Measurements from ENCODE around the gene TPO.
"Not testable (repeated sequence)": the region's sequence is repeated elsewhere in the genome, so short reads cannot be mapped to it uniquely, and the experiment has no call there.

TPO gene

DNA sequence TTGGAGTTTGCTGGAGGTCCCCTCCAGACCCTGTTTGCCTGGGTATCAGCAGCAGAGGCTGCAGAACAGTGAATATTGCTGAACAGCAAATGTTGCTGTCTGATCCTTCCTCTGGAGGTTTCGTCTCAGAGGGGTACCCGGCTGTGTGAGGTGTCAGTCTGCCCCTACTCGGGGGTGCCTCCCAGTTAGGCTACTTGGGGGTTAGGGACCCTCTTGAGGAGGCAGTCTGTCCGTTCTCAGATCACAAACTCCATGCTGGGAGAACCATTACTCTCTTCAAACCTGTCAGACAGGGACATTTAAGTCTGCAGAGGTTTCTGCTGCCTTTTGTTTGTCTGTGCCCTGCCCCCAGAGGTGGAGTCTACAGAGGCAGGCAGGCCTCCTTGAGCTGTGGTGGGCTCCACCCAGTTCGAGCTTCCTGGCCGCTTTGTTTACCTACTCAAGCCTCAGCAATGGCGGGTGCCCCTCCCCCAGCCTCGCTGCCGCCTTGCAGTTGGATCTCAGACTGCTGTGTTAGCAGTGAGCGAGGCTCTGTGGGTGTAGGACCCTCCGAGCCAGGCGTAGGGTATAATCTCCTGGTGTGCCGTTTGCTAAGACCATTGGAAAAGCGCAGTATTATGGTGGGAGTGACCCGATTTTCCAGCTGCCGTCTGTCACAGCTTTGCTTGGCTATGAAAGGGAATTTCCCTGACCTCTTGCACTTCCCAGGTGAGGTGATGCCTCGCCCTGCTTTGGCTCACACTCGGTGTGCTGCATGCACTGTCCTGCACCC is 25.1 kb upstream of the TPO start:
- H3K36me3 ChIP-seq (ENCODE audit: control insufficient read depth, insufficient read depth, low read length); H3K4me3 ChIP-seq (ENCODE audit: low read length): not testable (repeated sequence)

DNA sequence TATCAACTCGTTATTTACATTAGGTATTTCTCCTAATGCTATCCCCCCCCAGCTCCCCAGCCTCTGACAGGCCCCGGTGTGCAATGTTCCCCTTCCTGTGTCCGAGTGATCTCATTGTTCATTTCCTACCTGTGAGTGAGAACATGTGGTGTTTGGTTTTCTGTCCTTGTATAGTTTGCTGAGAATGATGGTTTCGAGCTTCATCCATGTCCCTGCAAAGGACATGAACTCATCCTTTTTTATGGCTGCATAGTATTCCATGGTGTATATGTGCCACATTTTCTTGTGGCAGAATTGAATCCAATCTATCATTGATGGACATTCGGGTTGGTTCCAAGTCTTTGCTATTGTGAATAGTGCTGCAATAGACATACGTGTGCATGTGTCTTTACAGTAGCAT is 23.1 kb upstream of the TPO start:
- H3K36me3 ChIP-seq (ENCODE audit: control insufficient read depth, insufficient read depth, low read length); H3K4me1 ChIP-seq (ENCODE audit: control insufficient read depth, insufficient read depth, low read length); H3K9ac ChIP-seq (ENCODE audit: low read length); H3K27me3 ChIP-seq (ENCODE audit: control insufficient read depth, insufficient read depth, low read length); H3K9me3 ChIP-seq (ENCODE audit: control insufficient read depth, low read length); H3K4me3 ChIP-seq (ENCODE audit: low read length): not testable (repeated sequence)

More for the DNA sequence above, 25.1 kb upstream of the TPO start:
- H3K9me3 ChIP-seq (ENCODE audit: control insufficient read depth, low read length); H3K9ac ChIP-seq (ENCODE audit: low read length); H3K4me1 ChIP-seq (ENCODE audit: control insufficient read depth, insufficient read depth, low read length); H3K27me3 ChIP-seq (ENCODE audit: control insufficient read depth, insufficient read depth, low read length): not testable (repeated sequence)

DNA sequence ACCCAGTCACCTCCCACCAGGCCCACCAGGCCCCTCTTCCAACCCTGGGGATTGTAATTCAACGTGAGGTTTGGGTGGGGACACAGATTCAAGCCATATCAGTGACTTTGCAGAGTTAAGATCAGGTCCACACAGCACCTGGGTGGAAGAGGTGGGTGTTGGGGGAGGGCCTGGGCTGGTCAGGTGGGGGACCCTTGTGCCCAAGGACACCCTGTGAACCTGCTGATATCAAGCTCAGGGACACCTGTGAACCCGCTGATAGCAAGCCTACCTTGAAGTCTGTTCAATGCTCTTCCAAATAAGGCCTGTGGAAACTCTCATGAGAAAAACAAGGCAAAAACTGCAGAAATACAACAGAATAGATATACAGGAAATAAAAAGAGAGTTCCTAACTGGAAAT is 19.9 kb upstream of the TPO start:
- Histone ChIP-seq H3K9me3 (ENCODE audit: control insufficient read depth, low read length) (no peaks in the 10 kb centered on the region), H3K4me1 (ENCODE audit: control insufficient read depth, insufficient read depth, low read length) (no peaks in the 10 kb centered on the region), H3K4me3 (ENCODE audit: low read length) (no peak overlapping the region), H3K27me3 (ENCODE audit: control insufficient read depth, insufficient read depth, low read length) (no peaks in the 10 kb centered on the region), H3K36me3 (ENCODE audit: control insufficient read depth, insufficient read depth, low read length) (no peaks in the 10 kb centered on the region), H3K9ac (ENCODE audit: low read length) (no peak overlapping the region)

DNA sequence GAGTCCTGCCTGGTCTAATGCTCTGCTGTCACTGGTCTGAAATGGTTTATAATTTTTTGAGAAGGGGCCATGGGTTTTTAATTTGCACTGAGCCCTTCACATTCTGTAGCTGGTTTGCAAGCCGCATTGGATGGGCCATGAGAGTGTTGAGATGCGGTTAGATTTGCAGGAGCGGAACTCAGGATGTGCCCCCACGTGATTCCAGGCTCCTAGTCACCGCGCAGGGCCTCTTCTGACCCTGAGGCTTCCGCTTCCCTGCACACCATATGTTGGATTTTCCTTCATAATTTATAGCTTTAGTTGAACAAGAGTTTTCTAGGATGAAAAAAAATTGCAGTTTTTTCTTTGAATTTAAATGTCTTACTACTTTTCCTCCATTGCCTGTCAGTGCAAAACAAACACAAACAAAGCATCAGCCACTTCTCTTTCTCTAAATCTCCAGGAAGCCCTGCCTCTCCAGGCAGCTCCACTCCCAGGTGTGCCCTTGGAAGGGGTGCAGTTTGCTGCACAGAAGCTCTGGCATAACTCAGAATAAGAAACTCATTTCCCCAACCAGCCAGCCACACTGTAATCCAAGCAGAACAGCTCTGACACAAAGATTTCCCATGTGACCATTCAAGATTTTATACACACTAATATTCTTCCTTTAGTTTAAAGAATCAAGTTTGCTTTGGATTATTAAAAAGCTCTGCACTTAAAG is 18.4 kb upstream of the TPO start:
- no peak overlapping the region for H3K9ac ChIP-seq (ENCODE audit: low read length)
- no peak overlapping the region for H3K4me3 ChIP-seq (ENCODE audit: low read length)
- H3K9me3 ChIP-seq (ENCODE audit: control insufficient read depth, low read length): no peaks in the 10 kb centered on the region
- no peaks in the 10 kb centered on the region for H3K36me3 ChIP-seq (ENCODE audit: control insufficient read depth, insufficient read depth, low read length)
- no peaks in the 10 kb centered on the region for H3K4me1 ChIP-seq (ENCODE audit: control insufficient read depth, insufficient read depth, low read length)
- H3K27me3 ChIP-seq (ENCODE audit: control insufficient read depth, insufficient read depth, low read length): no peaks in the 10 kb centered on the region

DNA sequence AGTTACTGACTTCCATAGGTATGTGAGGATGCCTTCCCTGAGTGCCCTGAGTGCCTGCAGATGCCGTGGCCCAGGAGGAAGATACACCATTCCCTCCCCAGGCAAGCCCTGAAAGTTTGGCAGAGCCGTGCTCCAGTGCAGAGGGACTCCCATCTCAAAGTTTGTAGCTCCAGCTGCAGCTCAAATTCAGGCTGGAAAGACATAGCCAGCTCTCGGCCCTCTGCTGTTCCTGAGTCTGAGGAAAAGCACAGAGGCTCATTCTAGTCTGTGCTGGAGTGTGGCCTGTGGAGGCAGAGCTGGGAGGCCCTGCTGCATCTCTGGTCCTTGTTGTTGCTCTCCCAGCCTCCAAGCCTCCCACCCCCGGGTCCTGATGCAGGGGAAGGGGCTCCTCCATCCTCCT is 15.9 kb upstream of the TPO start:
- no peaks in the 10 kb centered on the region for H3K9me3 ChIP-seq (ENCODE audit: control insufficient read depth, low read length)
- no peak overlapping the region for H3K4me3 ChIP-seq (ENCODE audit: low read length)
- H3K27me3 ChIP-seq (ENCODE audit: control insufficient read depth, insufficient read depth, low read length): no peaks in the 10 kb centered on the region
- H3K4me1 ChIP-seq (ENCODE audit: control insufficient read depth, insufficient read depth, low read length): no peaks in the 10 kb centered on the region
- H3K9ac ChIP-seq (ENCODE audit: low read length): no peak overlapping the region
- no peaks in the 10 kb centered on the region for H3K36me3 ChIP-seq (ENCODE audit: control insufficient read depth, insufficient read depth, low read length)

DNA sequence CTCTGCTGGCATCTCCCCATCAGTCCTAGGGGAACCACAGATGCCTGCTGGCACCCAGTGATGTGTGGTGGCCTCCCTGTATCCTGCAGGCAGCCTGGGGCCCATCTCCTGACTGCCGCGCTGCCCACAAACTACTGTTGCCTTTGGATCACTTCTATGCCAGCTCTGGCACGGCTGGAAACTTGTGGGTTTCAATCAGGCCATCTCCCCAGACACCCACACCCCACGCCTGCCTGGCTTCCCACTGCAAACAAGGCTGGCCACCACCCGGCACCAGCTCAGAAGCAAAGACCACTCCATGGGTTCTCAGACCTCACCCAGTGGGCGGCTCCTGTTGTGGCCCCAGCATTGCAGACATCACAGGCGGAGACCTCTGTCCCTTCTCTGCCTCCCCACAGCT is 15.1 kb upstream of the TPO start:
- Histone ChIP-seq H3K9ac (ENCODE audit: low read length) (no peak overlapping the region), H3K27me3 (ENCODE audit: control insufficient read depth, insufficient read depth, low read length) (no peaks in the 10 kb centered on the region), H3K4me3 (ENCODE audit: low read length) (no peak overlapping the region), H3K9me3 (ENCODE audit: control insufficient read depth, low read length) (no peaks in the 10 kb centered on the region), H3K4me1 (ENCODE audit: control insufficient read depth, insufficient read depth, low read length) (no peaks in the 10 kb centered on the region), H3K36me3 (ENCODE audit: control insufficient read depth, insufficient read depth, low read length) (no peaks in the 10 kb centered on the region)

DNA sequence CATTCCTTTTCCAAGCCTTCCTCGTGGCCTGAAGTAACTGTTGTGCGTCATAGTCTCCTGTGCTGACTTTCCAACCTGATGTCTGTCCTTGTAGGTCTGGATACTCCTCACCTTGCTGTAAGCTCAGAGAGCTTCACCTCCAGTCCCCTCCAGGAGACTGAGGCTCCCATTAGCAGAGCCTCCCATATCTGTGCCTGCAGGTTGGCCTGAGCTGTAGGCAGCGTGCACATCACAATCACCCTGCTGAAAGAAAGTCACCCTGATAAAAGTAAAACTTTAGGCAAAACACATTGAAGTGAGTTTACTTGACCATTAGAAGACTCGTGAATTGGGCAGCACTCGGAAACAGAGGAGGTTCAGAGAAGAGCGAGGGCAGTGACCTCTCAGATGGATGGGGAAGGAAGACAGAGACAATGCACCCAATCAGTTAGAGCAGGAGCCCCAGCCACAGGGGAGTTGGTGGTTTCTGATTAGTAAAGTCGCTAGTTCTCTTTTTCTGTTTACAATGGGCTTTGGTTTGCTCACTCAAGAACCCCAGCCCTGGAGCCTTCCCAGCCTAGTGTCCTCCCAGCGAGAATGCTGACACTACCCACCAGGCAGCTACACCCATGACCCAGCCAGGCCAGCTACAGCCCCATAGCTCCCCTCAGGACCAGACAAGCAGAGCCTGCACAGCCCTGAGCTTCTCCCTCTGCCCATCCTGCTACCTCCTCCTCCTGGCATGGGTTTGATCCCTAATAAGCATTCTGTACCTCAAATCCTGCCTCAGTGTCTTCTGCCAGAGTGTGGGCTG is 12.1 kb upstream of the TPO start:
- Histone ChIP-seq H3K9ac (ENCODE audit: low read length) (no peak overlapping the region), H3K9me3 (ENCODE audit: control insufficient read depth, low read length) (no peaks in the 10 kb centered on the region), H3K27me3 (ENCODE audit: control insufficient read depth, insufficient read depth, low read length) (no peaks in the 10 kb centered on the region), H3K4me1 (ENCODE audit: control insufficient read depth, insufficient read depth, low read length) (no peaks in the 10 kb centered on the region), H3K36me3 (ENCODE audit: control insufficient read depth, insufficient read depth, low read length) (no peaks in the 10 kb centered on the region), H3K4me3 (ENCODE audit: low read length) (no peak overlapping the region)

DNA sequence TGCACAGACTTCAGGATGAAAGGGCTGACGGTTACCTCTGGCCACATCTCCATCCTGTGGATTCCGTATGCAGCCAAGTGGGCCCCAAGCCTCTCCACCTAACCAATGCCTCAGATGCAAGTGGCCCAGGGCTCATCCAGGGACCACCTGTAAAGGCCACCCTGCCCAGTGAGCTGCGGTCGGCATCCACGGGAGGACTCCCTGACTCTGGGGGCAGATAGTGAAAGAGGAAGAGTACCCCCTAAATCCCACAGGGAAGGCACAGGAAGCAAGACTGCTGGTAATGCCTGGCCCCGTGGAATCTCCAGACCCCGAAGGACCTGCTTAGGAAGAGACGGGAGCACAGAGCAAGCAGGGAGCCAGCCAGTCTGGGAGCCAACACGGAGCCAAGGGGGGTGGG is 11.2 kb upstream of the TPO start:
- H3K4me1 ChIP-seq (ENCODE audit: control insufficient read depth, insufficient read depth, low read length): no peaks in the 10 kb centered on the region
- no peak overlapping the region for H3K4me3 ChIP-seq (ENCODE audit: low read length)
- H3K9me3 ChIP-seq (ENCODE audit: control insufficient read depth, low read length): no peaks in the 10 kb centered on the region
- no peak overlapping the region for H3K9ac ChIP-seq (ENCODE audit: low read length)
- no peaks in the 10 kb centered on the region for H3K27me3 ChIP-seq (ENCODE audit: control insufficient read depth, insufficient read depth, low read length)
- no peaks in the 10 kb centered on the region for H3K36me3 ChIP-seq (ENCODE audit: control insufficient read depth, insufficient read depth, low read length)

DNA sequence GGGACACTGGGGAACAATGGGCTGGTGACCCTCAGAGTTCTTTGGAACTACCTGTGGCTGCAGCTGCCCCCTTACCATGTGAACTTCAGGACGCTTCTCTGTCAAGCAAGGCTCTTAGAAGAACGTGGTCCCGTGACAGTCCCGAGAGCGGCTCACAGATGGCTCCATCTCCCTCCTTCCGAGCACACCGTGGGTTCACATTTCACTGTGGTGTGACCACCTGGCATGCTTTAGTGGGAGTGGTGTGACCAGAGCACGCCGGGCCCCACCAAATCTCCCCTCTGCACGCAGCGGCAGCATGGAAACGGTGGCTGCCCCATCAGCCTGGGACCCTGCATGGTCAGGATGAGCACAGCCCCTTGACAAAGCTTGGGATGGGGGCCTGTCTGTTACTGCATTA is 9.7 kb upstream of the TPO start:
- Histone ChIP-seq H3K9me3 (ENCODE audit: control insufficient read depth, low read length) (no peaks in the 10 kb centered on the region), H3K9ac (ENCODE audit: low read length) (no peak overlapping the region), H3K36me3 (ENCODE audit: control insufficient read depth, insufficient read depth, low read length) (no peaks in the 10 kb centered on the region), H3K4me1 (ENCODE audit: control insufficient read depth, insufficient read depth, low read length) (no peaks in the 10 kb centered on the region), H3K4me3 (ENCODE audit: low read length) (no peak overlapping the region), H3K27me3 (ENCODE audit: control insufficient read depth, insufficient read depth, low read length) (no peaks in the 10 kb centered on the region)

DNA sequence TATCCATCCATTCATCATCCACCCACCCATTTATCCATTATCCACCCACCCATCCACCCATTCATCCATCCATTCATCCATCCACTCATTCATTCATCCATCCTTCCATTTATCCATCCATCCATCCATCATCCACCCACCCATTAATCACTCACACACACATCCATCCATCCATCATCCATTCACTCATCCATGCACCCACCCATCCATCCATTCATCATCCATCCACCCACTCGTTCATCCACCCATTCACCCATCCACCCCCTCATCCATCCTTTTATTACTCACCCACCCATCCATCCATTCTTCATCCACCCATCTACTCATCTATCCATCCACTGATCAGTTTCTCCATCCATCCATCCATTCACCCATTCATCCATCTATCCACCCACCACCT is 8.1 kb upstream of the TPO start:
- H3K9ac ChIP-seq (ENCODE audit: low read length): no peak overlapping the region
- H3K27me3 ChIP-seq (ENCODE audit: control insufficient read depth, insufficient read depth, low read length): no peaks in the 10 kb centered on the region
- no peaks in the 10 kb centered on the region for H3K9me3 ChIP-seq (ENCODE audit: control insufficient read depth, low read length)
- H3K4me1 ChIP-seq (ENCODE audit: control insufficient read depth, insufficient read depth, low read length): no peaks in the 10 kb centered on the region
- H3K4me3 ChIP-seq (ENCODE audit: low read length): no peak overlapping the region
- no peaks in the 10 kb centered on the region for H3K36me3 ChIP-seq (ENCODE audit: control insufficient read depth, insufficient read depth, low read length)

DNA sequence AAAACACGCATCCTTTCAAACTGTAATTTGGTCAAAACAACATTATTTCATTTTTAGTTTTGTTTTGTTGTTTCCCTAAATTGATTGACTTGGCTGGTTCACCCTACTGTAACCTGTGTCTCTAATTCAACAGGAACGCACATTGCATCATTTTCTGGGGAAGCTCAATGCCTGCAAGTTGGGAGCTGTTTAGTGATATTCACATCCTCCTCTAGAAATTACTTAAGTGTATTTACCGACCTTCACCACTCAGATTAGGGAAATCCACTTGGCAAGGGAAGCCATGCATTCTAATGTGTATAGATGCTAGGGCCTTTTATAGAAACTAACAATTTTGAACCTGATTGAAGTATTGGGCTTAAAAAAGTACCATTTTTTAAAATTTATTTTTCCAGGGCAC is 7.3 kb upstream of the TPO start:
- no peaks in the 10 kb centered on the region for H3K36me3 ChIP-seq (ENCODE audit: control insufficient read depth, insufficient read depth, low read length)
- H3K9ac ChIP-seq (ENCODE audit: low read length): no peak overlapping the region
- H3K9me3 ChIP-seq (ENCODE audit: control insufficient read depth, low read length): no peaks in the 10 kb centered on the region
- H3K27me3 ChIP-seq (ENCODE audit: control insufficient read depth, insufficient read depth, low read length): no peaks in the 10 kb centered on the region
- H3K4me3 ChIP-seq (ENCODE audit: low read length): no peak overlapping the region
- H3K4me1 ChIP-seq (ENCODE audit: control insufficient read depth, insufficient read depth, low read length): no peaks in the 10 kb centered on the region

DNA sequence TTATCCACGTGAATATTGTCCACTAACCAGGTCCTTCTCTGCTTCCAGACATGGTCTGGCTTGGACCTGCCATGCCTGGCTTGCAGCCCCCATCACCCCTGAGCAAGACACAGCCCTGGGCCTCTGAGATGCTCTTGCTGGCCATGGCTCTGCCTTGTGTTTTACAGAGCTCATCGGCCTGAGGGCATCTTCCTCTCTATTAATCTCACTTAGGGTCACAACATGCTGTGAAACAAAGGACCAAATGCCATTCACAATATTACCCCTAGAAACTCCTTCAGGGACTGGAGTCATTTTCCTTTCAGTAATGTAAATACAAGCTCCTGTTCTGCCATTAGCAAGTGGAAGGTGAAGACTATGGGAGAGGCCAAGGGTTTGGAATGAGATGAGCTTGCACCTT is 6.8 kb upstream of the TPO start:
- no peaks in the 10 kb centered on the region for H3K27me3 ChIP-seq (ENCODE audit: control insufficient read depth, insufficient read depth, low read length)
- no peak overlapping the region for H3K4me3 ChIP-seq (ENCODE audit: low read length)
- H3K9ac ChIP-seq (ENCODE audit: low read length): no peak overlapping the region
- H3K9me3 ChIP-seq (ENCODE audit: control insufficient read depth, low read length): no peaks in the 10 kb centered on the region
- H3K36me3 ChIP-seq (ENCODE audit: control insufficient read depth, insufficient read depth, low read length): no peaks in the 10 kb centered on the region
- H3K4me1 ChIP-seq (ENCODE audit: control insufficient read depth, insufficient read depth, low read length): no peaks in the 10 kb centered on the region
